DND-41 (cell line): ENCODE measurements around the gene TPX2.

Experiments used
- ATAC-seq: fragments of 200-7000 bp; cut with Tn5 transposase; 3 replicates; pipeline ENCODE4 v1.9.1; 2021; ENCODE audit warnings: low read depth; ENCODE audit not compliant: insufficient read depth
- DNase-seq: peaks from one replicate; pipeline ENCODE4 v3.0.0-alpha.2; 2020
- H2AFZ ChIP-seq: 2 replicates; pipeline ENCODE4 v1.6.0; 2012; ENCODE audit warnings: low read depth, low read length
- H3K27ac ChIP-seq: 2 replicates; pipeline ENCODE4 v1.5.1; 2012; ENCODE audit warnings: low read length, inconsistent platforms
- H3K27me3 ChIP-seq: fragments of 200-600 bp; sonication (generic); 2 replicates; pipeline ENCODE4 v1.6.0; 2012; ENCODE audit warnings: low read length, mild to moderate bottlenecking, inconsistent platforms; ENCODE audit not compliant: insufficient read depth, poor library complexity
- H3K36me3 ChIP-seq: 2 replicates; pipeline ENCODE4 v1.5.1; 2012; ENCODE audit warnings: low read length, inconsistent platforms; ENCODE audit not compliant: insufficient read depth
- H3K4me1 ChIP-seq: 2 replicates; pipeline ENCODE4 v1.5.1; 2012; ENCODE audit warnings: mild to moderate bottlenecking, low read length; ENCODE audit not compliant: insufficient read depth
- H3K4me2 ChIP-seq: 2 replicates; pipeline ENCODE4 v1.6.0; 2012; ENCODE audit warnings: mild to moderate bottlenecking, moderate library complexity, low read length, inconsistent platforms; ENCODE audit not compliant: insufficient read depth
- H3K4me3 ChIP-seq, 2 experiments: fragments of 200-600 bp in 1 of 2; shearing (Covaris generic) in 1 of 2; 2 replicates each; pipeline ENCODE4 v1.5.1; 2012 to 2016; ENCODE audit warnings: inconsistent platforms in 2 of 2, low read length in 2 of 2, mild to moderate bottlenecking in 2 of 2, low read depth in 1 of 2, moderate library complexity in 1 of 2
- H3K79me2 ChIP-seq: 2 replicates; pipeline ENCODE4 v1.6.0; 2012; ENCODE audit warnings: low read length, inconsistent platforms; ENCODE audit not compliant: insufficient read depth
- H3K9ac ChIP-seq: 2 replicates; pipeline ENCODE4 v1.6.0; 2012; ENCODE audit warnings: low read depth, mild to moderate bottlenecking, inconsistent platforms, low read length, moderate library complexity
- H3K9me3 ChIP-seq: 2 replicates; pipeline ENCODE4 v1.5.1; 2012; ENCODE audit warnings: low read length, moderate library complexity, mild to moderate bottlenecking, inconsistent platforms; ENCODE audit not compliant: insufficient read depth, severe bottlenecking
- H4K20me1 ChIP-seq: 2 replicates; pipeline ENCODE4 v1.6.0; 2012; ENCODE audit warnings: low read length; ENCODE audit not compliant: insufficient read depth
- CTCF ChIP-seq: IDR thresholded peaks from 2 replicates; pipeline ENCODE4 v1.5.1; 2012; ENCODE audit warnings: borderline replicate concordance, low read length, moderate library complexity, mild to moderate bottlenecking; ENCODE audit not compliant: poor library complexity, severe bottlenecking; ENCODE audit errors: extremely low read depth
- EZH2 ChIP-seq: IDR thresholded peaks from 3 replicates; pipeline ENCODE4 v1.6.1; 2012; ENCODE audit warnings: borderline replicate concordance, low read depth, mild to moderate bottlenecking, moderate library complexity, low read length, inconsistent platforms; ENCODE audit not compliant: severe bottlenecking

The TPX2 gene

GRCh38 chr20:31790401-31790800, 51.3 kb downstream of the TPX2 start:
- H3K27ac ChIP-seq: no peak overlapping the region
- H3K4me2 ChIP-seq: no peak overlapping the region
- no peak overlapping the region for H2AFZ ChIP-seq
- H3K9ac ChIP-seq: no peak overlapping the region
- peaks cover 37% of the 10 kb centered on the region for H3K79me2 ChIP-seq
- peaks cover 97% of the 10 kb centered on the region for H3K36me3 ChIP-seq
- H3K27me3 ChIP-seq: no peaks in the 10 kb centered on the region
- ATAC-seq (no peak), DNase-seq (no peak)
- H4K20me1 ChIP-seq: peaks cover 16% of the 10 kb centered on the region
- H3K9me3 ChIP-seq: no peaks in the 10 kb centered on the region
- H3K4me3 ChIP-seq: no peak overlapping the region
- TF ChIP-seq CTCF: no peak
- TF ChIP-seq EZH2: no peak
- no peaks in the 10 kb centered on the region for H3K4me1 ChIP-seq

GRCh38 chr20:31797364-31797763, 58.3 kb downstream of the TPX2 start:
- ATAC-seq (no peak), DNase-seq (no peak)
- H3K27me3 ChIP-seq: no peaks in the 10 kb centered on the region
- TF ChIP-seq EZH2 (no peak), CTCF (no peak)
- H3K9ac ChIP-seq: no peak overlapping the region
- peaks cover 7% of the 10 kb centered on the region; the same call in 1 of the 2 replicates for H3K79me2 ChIP-seq
- H3K4me3 ChIP-seq: no peak overlapping the region
- no peaks in the 10 kb centered on the region for H3K4me1 ChIP-seq
- H3K9me3 ChIP-seq: no peaks in the 10 kb centered on the region
- no peak overlapping the region for H2AFZ ChIP-seq
- H4K20me1 ChIP-seq: peaks cover 3% of the 10 kb centered on the region; the same call in 1 of the 2 replicates
- no peak overlapping the region for H3K27ac ChIP-seq
- no peak overlapping the region for H3K4me2 ChIP-seq
- peaks cover 98% of the 10 kb centered on the region for H3K36me3 ChIP-seq

GRCh38 chr20:31801508-31801907, 62.4 kb downstream of the TPX2 start:
- Histone ChIP-seq H3K27ac (no peak overlapping the region), H3K4me1 (no peaks in the 10 kb centered on the region), H3K9ac (no peak overlapping the region), H2AFZ (no peak overlapping the region), H3K4me3 (no peak overlapping the region), H3K27me3 (no peaks in the 10 kb centered on the region), H4K20me1 (peaks cover 3% of the 10 kb centered on the region; the same call in 1 of the 2 replicates), H3K79me2 (peaks cover 2% of the 10 kb centered on the region; the same call in 1 of the 2 replicates), H3K4me2 (no peak overlapping the region), H3K9me3 (no peaks in the 10 kb centered on the region), H3K36me3 (peaks cover 98% of the 10 kb centered on the region)
- ATAC-seq: no peak
- no peak for DNase-seq
- TF ChIP-seq EZH2 (no peak), CTCF (no peak)
